Measurements from ENCODE around the gene HPSE2.

The HPSE2 gene

GRCh38 chr10:98943681-98944080 lies 292.0 kb downstream of the HPSE2 start:
- TF ChIP-seq CREB5 (CRISPR knock-in tag; IDR thresholded peaks at IDR 0.05; ENCODE audit: low read depth), result no peak
- no peak for TF ChIP-seq BACH2 (CRISPR knock-in tag; IDR thresholded peaks at IDR 0.05; ENCODE audit: borderline replicate concordance)
- TF ChIP-seq GLIS3 (CRISPR knock-in tag; IDR thresholded peaks at IDR 0.05), result no peak
- no peak for TF ChIP-seq SNAI2 (CRISPR knock-in tag; IDR thresholded peaks at IDR 0.05)
- no peak for TF ChIP-seq TOX (CRISPR knock-in tag; IDR thresholded peaks at IDR 0.05; ENCODE audit: borderline replicate concordance)
- TF ChIP-seq TCF4 (CRISPR knock-in tag; IDR thresholded peaks at IDR 0.05; ENCODE audit: borderline replicate concordance), result no peak
- no peak for TF ChIP-seq OSR1 (CRISPR knock-in tag; IDR thresholded peaks at IDR 0.05)
- TF ChIP-seq CSDC2 (CRISPR knock-in tag; IDR thresholded peaks at IDR 0.05), result no peak
- no peak for TF ChIP-seq ESRRG (CRISPR knock-in tag; IDR thresholded peaks at IDR 0.05)
- TF ChIP-seq TSHZ2 (CRISPR knock-in tag; IDR thresholded peaks at IDR 0.05), result no peak
- no peak for TF ChIP-seq ZNF565 (CRISPR knock-in tag; conservative IDR thresholded peaks at IDR 0.05; ENCODE audit: low read depth)
- no peak for TF ChIP-seq ZNF8 (CRISPR knock-in tag; IDR thresholded peaks at IDR 0.05)
- no peak for TF ChIP-seq RARB (CRISPR knock-in tag; IDR thresholded peaks at IDR 0.05)
- no peak for TF ChIP-seq ARNTL (CRISPR knock-in tag; IDR thresholded peaks at IDR 0.05; ENCODE audit: borderline replicate concordance, low read depth)
- TF ChIP-seq POU6F1 (CRISPR knock-in tag; IDR thresholded peaks at IDR 0.05; ENCODE audit: borderline replicate concordance, low read depth), result no peak
- no peak for TF ChIP-seq ZFP30 (CRISPR knock-in tag; IDR thresholded peaks at IDR 0.05)
- TF ChIP-seq ZNF70 (CRISPR knock-in tag; IDR thresholded peaks at IDR 0.05), result no peak
- no peak for ATAC-seq

GRCh38 chr10:98929709-98930108 lies 305.9 kb downstream of the HPSE2 start:
- ATAC-seq, result no peak
- TF ChIP-seq ZNF8 (CRISPR knock-in tag; IDR thresholded peaks at IDR 0.05), result no peak
- no peak for TF ChIP-seq TCF4 (CRISPR knock-in tag; IDR thresholded peaks at IDR 0.05; ENCODE audit: borderline replicate concordance)
- TF ChIP-seq TOX (CRISPR knock-in tag; IDR thresholded peaks at IDR 0.05; ENCODE audit: borderline replicate concordance), result no peak
- TF ChIP-seq ZFP3 (CRISPR knock-in tag; IDR thresholded peaks at IDR 0.05), result no peak
- no peak for TF ChIP-seq CSDC2 (CRISPR knock-in tag; IDR thresholded peaks at IDR 0.05)
- no peak for TF ChIP-seq POU6F1 (CRISPR knock-in tag; IDR thresholded peaks at IDR 0.05; ENCODE audit: borderline replicate concordance, low read depth)
- TF ChIP-seq BACH2 (CRISPR knock-in tag; IDR thresholded peaks at IDR 0.05; ENCODE audit: borderline replicate concordance), result no peak
- TF ChIP-seq TSHZ2 (CRISPR knock-in tag; IDR thresholded peaks at IDR 0.05), result no peak
- TF ChIP-seq ISL1 (CRISPR knock-in tag; IDR thresholded peaks at IDR 0.05), result no peak
- TF ChIP-seq GLIS3 (CRISPR knock-in tag; IDR thresholded peaks at IDR 0.05), result no peak

GRCh38 chr10:98925651-98926050 lies 310.0 kb downstream of the HPSE2 start:
- no peak for ATAC-seq
- no peak for TF ChIP-seq ZNF565 (CRISPR knock-in tag; conservative IDR thresholded peaks at IDR 0.05; ENCODE audit: low read depth)
- no peak for TF ChIP-seq TSHZ2 (CRISPR knock-in tag; IDR thresholded peaks at IDR 0.05)
- TF ChIP-seq RARB (CRISPR knock-in tag; IDR thresholded peaks at IDR 0.05), result no peak
- TF ChIP-seq POU6F1 (CRISPR knock-in tag; IDR thresholded peaks at IDR 0.05; ENCODE audit: borderline replicate concordance, low read depth), result no peak
- no peak for TF ChIP-seq CSRNP3 (CRISPR knock-in tag; IDR thresholded peaks at IDR 0.05)
